ENCODE measurements around the gene PITHD1.

GRCh38 chr1:23836037-23836436 is 57.8 kb downstream of the PITHD1 start:
- TF ChIP-seq CTCF (conservative IDR thresholded peaks at IDR 0.05) (no peak), ZFX (IDR thresholded peaks at IDR 0.05) (no peak)
